SU-DHL-6 (cell line): Measurements from ENCODE around the gene RGS13.

Source experiments
- H2AFZ ChIP-seq: fragments of 200-600 bp; sonication (generic); 2 replicates; pipeline ENCODE4 v1.6.1; 2014; ENCODE audit warnings: low read depth, mild to moderate bottlenecking, moderate library complexity, mixed read lengths, antibody characterized with exemption, low read length; ENCODE audit not compliant: severe bottlenecking
- H3F3A ChIP-seq: fragments of 200-600 bp; shearing (Covaris generic); 2 replicates; pipeline ENCODE4 v1.6.0; 2016; ENCODE audit warnings: antibody characterized with exemption, mild to moderate bottlenecking; ENCODE audit not compliant: insufficient read depth
- H3K27ac ChIP-seq: fragments of 200-600 bp; sonication (generic); 2 replicates; pipeline ENCODE4 v1.5.1; 2016; ENCODE audit warnings: low read depth, mild to moderate bottlenecking, low read length, moderate library complexity, mixed read lengths
- H3K27me3 ChIP-seq: fragments of 200-600 bp; sonication (generic), shearing (Covaris generic); 2 replicates; pipeline ENCODE4 v1.6.0; 2014; ENCODE audit warnings: mild to moderate bottlenecking, low read length
- H3K36me3 ChIP-seq: fragments of 200-600 bp; sonication (generic); 2 replicates; pipeline ENCODE4 v1.6.1; 2014; ENCODE audit warnings: mild to moderate bottlenecking, low read length, mixed read lengths
- H3K4me2 ChIP-seq: fragments of 300-600, 200-600 bp; shearing (Covaris generic), sonication (generic); 2 replicates; pipeline ENCODE4 v1.6.0; 2014; ENCODE audit warnings: low read length, low read depth, mild to moderate bottlenecking; ENCODE audit not compliant: poor library complexity, severe bottlenecking
- H3K4me3 ChIP-seq: fragments of 200-600 bp; sonication (generic); 2 replicates; pipeline ENCODE4 v1.5.1; 2014; ENCODE audit warnings: antibody characterized with exemption, low read length, mild to moderate bottlenecking, mixed read lengths; ENCODE audit not compliant: insufficient read depth, poor library complexity, severe bottlenecking
- H3K79me2 ChIP-seq: fragments of 200-600 bp; sonication (generic); 2 replicates; pipeline ENCODE4 v1.6.1; 2014; ENCODE audit warnings: mild to moderate bottlenecking, low read length, moderate library complexity; ENCODE audit not compliant: insufficient read depth
- H3K9ac ChIP-seq: fragments of 200-600 bp; sonication (generic); 2 replicates; pipeline ENCODE4 v1.7.0; 2014; ENCODE audit warnings: mild to moderate bottlenecking, low read length
- H3K9me2 ChIP-seq: fragments of 200-600 bp; sonication (generic); replicated peaks from 2 replicates; pipeline ENCODE4 v1.6.1; 2014; ENCODE audit warnings: low read length; ENCODE audit not compliant: insufficient read depth
- H3K9me3 ChIP-seq: fragments of 200-600 bp; sonication (generic); 2 replicates; pipeline ENCODE4 v1.6.1; 2014; ENCODE audit warnings: low read length, mixed read lengths; ENCODE audit not compliant: insufficient read depth
- H4K20me1 ChIP-seq: fragments of 200-600 bp; sonication (generic); 2 replicates; pipeline ENCODE4 v1.6.1; 2014; ENCODE audit warnings: low read depth, mild to moderate bottlenecking, antibody characterized with exemption, low read length, moderate library complexity, mixed read lengths
- EZH2phosphoT487 ChIP-seq: fragments of 200-600 bp; sonication (generic), shearing (Covaris generic); conservative IDR thresholded peaks from 2 replicates; pipeline ENCODE4 v1.6.1; 2018; ENCODE audit warnings: mild to moderate bottlenecking, antibody characterized with exemption, low read length, moderate library complexity, mixed read lengths
- TF ChIP-seq, protein P1 (sequence below): fragments of 200-600 bp; sonication (generic); IDR thresholded peaks from one replicate; pipeline ENCODE4 v1.5.1; 2017; ENCODE audit warnings: antibody characterized with exemption, mild to moderate bottlenecking, low read length, moderate library complexity; ENCODE audit not compliant: insufficient read depth, poor library complexity, severe bottlenecking

The RGS13 gene

DNA sequence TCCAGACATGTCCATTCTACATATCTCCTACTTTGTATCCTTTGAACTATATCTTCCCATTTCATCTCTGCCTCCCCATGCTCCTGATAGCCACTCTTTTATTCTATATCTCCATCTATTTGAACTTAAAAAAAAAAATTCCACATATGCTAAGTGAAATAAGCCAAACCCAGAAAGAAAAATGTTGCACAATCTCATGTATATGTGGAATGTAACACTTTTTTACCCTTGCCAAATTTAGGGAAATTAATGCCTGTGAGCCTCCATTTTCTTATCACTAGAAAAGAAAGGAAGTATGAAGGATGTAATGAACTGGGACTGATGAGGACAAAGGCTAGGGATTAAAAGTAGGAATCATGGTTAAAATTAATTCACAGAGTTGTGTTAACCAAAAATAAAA lies 53.5 kb downstream of the RGS13 start:
- Histone ChIP-seq H4K20me1 (no peaks in the 10 kb centered on the region), H3K4me3 (no peak overlapping the region), H3F3A (no peaks in the 10 kb centered on the region), H3K9me3 (no peaks in the 10 kb centered on the region), H3K27me3 (no peaks in the 10 kb centered on the region), H3K4me2 (no peak overlapping the region), H3K79me2 (no peaks in the 10 kb centered on the region), H3K9ac (no peak overlapping the region), H3K27ac (no peak overlapping the region), H3K36me3 (0 out of 2 replicates have a peak, but pooled peaks cover 2% of the 10 kb centered on the region), H2AFZ (no peak overlapping the region), H3K9me2 (no peaks in the 10 kb centered on the region)
- TF ChIP-seq EZH2phosphoT487 = no peak
- TF ChIP-seq, protein P1, sequence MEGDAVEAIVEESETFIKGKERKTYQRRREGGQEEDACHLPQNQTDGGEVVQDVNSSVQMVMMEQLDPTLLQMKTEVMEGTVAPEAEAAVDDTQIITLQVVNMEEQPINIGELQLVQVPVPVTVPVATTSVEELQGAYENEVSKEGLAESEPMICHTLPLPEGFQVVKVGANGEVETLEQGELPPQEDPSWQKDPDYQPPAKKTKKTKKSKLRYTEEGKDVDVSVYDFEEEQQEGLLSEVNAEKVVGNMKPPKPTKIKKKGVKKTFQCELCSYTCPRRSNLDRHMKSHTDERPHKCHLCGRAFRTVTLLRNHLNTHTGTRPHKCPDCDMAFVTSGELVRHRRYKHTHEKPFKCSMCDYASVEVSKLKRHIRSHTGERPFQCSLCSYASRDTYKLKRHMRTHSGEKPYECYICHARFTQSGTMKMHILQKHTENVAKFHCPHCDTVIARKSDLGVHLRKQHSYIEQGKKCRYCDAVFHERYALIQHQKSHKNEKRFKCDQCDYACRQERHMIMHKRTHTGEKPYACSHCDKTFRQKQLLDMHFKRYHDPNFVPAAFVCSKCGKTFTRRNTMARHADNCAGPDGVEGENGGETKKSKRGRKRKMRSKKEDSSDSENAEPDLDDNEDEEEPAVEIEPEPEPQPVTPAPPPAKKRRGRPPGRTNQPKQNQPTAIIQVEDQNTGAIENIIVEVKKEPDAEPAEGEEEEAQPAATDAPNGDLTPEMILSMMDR = no peak

DNA sequence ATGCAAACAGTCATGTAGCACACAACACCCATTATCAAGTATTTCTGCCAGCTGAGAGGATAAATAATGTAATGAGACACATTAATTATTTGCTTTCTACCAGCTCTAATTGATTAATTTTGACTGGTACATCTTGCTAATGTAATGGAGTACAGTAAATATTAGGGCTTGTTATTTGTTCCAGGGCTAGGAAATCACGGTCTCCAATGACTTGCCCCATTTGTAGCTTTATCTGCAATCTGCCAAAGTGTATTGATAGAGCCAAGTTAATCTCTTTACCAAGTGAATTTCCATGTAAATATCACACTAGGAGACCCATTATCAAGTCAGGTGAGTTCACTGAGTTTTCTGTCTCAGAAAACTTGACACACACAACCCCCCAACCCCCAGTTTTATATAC lies 55.1 kb downstream of the RGS13 start:
- Histone ChIP-seq H3K27me3 (no peaks in the 10 kb centered on the region), H3K79me2 (no peaks in the 10 kb centered on the region), H3K9me2 (no peaks in the 10 kb centered on the region), H2AFZ (no peak overlapping the region), H3K36me3 (0 out of 2 replicates have a peak, but pooled peaks cover 2% of the 10 kb centered on the region), H3K27ac (no peak overlapping the region), H3K4me3 (no peak overlapping the region), H3K9ac (no peak overlapping the region), H3F3A (no peaks in the 10 kb centered on the region), H4K20me1 (no peaks in the 10 kb centered on the region), H3K9me3 (no peaks in the 10 kb centered on the region), H3K4me2 (no peak overlapping the region)
- TF ChIP-seq EZH2phosphoT487 = no peak
- TF ChIP-seq, protein P1 = no peak

DNA sequence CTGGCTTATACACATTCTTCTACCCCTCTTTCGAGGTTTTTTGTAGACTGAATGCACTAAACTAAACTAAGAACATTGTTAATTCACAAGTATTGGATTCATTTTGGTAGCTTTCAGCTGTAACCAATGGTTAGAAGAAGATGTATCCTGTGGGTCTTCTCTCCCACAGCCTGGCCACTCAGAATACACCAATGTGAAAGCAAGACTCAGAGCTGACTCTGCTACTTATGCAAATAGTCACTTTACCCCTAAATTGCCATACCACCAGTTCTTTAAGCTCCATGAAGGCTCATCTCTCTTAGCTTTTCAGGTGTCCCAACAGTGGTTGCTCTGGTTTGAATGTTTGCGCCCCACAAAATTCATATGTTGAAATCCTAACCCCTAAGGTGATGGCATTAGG lies 60.1 kb downstream of the RGS13 start:
- H3K36me3 ChIP-seq = no peaks in the 10 kb centered on the region
- no peak for TF ChIP-seq EZH2phosphoT487
- TF ChIP-seq, protein P1 = no peak
- H3K9ac ChIP-seq = no peak overlapping the region
- H3K9me2 ChIP-seq = no peaks in the 10 kb centered on the region
- H3K9me3 ChIP-seq = no peaks in the 10 kb centered on the region
- H2AFZ ChIP-seq = no peak overlapping the region
- no peaks in the 10 kb centered on the region for H3K27me3 ChIP-seq
- no peak overlapping the region for H3K27ac ChIP-seq
- H3K4me2 ChIP-seq = no peak overlapping the region
- H3K4me3 ChIP-seq = no peak overlapping the region
- no peaks in the 10 kb centered on the region for H3F3A ChIP-seq
- H3K79me2 ChIP-seq = no peaks in the 10 kb centered on the region
- H4K20me1 ChIP-seq = no peaks in the 10 kb centered on the region
